Mammary epithelial cell (primary cell): Measurements from ENCODE around the gene LCK.

Experiments
- EZH2 ChIP-seq: IDR thresholded peaks from 2 replicates; pipeline ENCODE4 v1.6.1; 2012; ENCODE audit warnings: low read length, inconsistent platforms, borderline replicate concordance
- TF ChIP-seq, protein P1 (sequence below), 2 donors: IDR thresholded peaks in 1 of 2; conservative IDR thresholded peaks in 1 of 2; 2 replicates each; pipeline ENCODE4 v1.5.1; 2011 to 2012; ENCODE audit warnings: inconsistent platforms in 2 of 2, low read length in 2 of 2, mild to moderate bottlenecking in 2 of 2, control low read depth in 1 of 2, low read depth in 1 of 2; ENCODE audit not compliant: insufficient read depth in 1 of 2; ENCODE audit errors: extremely low read depth in 1 of 2

DNA sequence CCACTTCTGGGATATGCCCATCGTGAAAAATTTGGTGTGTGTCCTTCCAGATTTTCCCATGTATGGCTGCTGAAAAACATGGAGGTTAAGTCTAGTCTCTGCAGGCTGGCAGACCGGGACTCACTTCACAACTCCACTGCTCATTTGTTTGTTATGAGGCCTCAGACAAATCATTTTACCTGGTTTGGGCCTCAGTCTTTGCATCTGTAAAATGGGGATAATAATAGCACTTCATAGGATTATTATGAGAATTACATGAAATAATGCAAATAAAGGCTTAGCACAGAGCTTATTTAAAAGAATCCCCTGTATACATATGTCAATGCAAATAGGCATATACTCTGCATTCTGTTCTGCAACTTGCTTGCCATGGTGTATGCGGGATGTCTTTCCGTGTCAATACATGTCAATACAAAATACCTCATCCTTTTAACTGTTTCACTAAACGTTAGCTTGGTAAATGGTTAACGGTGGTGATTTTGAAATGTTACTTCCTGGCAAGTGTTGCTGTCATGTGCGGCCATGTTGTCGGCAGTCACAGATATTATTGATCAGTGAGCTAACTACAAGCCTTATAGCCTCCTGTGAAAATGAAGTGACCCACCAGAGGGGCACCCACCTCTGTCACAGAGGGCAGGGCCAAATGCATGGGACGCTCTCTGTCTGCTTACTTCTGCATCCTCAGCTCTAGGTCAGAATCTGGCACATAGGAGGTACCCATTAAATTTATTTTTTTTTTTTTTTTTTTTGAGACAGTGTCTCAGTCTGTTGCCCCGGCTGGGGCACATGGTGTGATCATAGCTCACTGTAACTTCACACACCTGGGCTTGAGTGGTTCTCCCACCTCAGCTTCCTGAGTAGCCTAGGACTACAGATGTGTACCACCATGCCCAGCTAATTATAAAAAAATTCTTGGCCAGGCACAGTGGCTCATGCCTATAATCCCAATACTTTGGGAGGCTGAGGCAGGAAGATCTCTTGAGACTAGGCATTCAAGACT is 4.3 kb downstream of the LCK start:
- TF ChIP-seq, protein P1, sequence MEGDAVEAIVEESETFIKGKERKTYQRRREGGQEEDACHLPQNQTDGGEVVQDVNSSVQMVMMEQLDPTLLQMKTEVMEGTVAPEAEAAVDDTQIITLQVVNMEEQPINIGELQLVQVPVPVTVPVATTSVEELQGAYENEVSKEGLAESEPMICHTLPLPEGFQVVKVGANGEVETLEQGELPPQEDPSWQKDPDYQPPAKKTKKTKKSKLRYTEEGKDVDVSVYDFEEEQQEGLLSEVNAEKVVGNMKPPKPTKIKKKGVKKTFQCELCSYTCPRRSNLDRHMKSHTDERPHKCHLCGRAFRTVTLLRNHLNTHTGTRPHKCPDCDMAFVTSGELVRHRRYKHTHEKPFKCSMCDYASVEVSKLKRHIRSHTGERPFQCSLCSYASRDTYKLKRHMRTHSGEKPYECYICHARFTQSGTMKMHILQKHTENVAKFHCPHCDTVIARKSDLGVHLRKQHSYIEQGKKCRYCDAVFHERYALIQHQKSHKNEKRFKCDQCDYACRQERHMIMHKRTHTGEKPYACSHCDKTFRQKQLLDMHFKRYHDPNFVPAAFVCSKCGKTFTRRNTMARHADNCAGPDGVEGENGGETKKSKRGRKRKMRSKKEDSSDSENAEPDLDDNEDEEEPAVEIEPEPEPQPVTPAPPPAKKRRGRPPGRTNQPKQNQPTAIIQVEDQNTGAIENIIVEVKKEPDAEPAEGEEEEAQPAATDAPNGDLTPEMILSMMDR (conservative IDR thresholded peaks at IDR 0.05 in 1 of 2, IDR thresholded peaks at IDR 0.05 in 1 of 2; ENCODE audit: extremely low read depth in 1 of 2, insufficient read depth in 1 of 2, low read depth in 1 of 2, low read length in 2 of 2): no peak
- no peak for TF ChIP-seq EZH2
